Medulla oblongata (tissue), 1 donor: ENCODE results near the gene KRT1.

Experiments used
- DNase-seq: peaks from one replicate; pipeline ENCODE4 v3.0.0-alpha.2; 2015; ENCODE audit errors: extremely low spot score

The KRT1 gene

DNA sequence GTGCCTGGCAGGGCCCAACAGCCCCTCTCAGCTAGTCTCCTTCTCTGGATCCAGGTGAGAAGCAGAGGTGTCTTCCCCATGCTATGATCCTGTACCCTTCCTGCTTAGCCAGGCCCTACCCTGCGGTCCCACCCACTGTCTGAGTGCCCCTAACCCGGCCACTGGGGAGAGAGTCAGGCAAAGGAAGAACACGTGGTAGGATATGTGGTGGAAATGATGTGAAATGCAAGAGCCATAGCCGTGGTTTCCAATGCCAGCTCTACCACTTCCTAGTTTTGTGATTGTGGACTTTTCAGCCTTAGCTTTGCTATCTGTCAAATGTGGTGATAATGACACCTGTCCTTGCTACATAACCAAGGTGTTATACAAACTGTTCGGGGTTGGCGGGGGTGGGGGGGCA is 44.0 kb downstream of the KRT1 start:
- no peak for DNase-seq

- DNase-seq, result peak; percentile 84
These were observed 45.7 kb downstream of the KRT1 start for GRCh38 chr12:52634266-52635056.

DNA sequence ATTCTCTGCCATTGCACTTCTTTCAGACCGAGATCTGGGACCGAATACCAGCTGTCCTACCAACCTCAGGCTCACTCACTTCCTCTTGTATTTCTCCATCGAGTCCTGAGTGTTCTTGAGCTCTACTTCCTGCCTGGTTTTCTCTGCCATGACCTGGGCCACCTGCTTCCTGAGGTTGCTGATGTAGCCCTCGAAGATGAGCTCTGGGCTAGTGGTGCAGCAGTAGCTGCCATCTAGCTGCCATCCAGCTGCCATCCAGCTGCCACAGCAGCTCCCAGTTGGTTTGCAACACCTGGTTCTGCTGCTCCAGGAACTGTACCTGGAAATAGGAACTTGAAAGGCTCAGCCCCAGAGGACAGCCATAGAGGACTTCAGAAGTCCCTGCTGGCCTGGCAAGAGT is 46.8 kb downstream of the KRT1 start:
- DNase-seq, result no peak

- no peak for DNase-seq
These were observed 47.6 kb downstream of the KRT1 start for GRCh38 chr12:52632656-52633055.

DNA sequence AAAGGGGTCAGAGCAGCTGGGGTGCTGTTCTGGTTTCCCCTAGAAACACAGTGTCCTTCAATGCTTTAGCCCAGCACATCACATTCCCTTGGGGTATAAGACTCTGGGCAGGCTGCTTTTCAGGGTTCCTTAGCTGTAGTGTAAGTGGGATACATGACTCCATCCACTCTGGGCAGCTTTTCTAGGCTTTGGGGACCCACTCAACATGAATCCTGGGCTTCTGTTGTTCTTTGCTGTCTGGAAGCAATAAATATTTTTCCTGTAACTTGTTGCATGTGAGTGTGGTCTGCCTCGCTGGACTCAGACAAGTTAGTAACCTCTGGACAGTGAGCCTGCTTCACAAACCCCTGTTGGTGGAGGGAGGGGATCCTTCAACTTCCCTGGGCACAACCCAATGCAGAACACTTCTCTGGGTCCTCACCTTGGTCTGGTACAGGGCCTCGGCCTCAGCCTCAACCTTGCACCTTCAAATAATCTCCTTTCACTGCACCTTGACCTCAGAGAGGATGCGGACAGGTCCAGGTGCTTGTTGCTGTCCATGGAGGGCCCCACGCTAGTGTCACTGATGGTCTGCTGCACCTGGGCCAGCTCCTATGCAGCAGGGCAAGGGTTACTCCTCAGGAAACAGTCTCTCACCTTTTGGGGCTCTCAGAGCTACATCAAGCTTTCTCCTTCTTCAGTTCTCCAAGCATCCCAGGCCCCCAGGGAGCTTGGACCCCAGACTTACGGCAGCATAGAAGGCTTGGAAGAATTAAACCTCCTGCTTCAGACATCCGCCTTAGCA is 48.3 kb downstream of the KRT1 start:
- DNase-seq, result no peak

DNA sequence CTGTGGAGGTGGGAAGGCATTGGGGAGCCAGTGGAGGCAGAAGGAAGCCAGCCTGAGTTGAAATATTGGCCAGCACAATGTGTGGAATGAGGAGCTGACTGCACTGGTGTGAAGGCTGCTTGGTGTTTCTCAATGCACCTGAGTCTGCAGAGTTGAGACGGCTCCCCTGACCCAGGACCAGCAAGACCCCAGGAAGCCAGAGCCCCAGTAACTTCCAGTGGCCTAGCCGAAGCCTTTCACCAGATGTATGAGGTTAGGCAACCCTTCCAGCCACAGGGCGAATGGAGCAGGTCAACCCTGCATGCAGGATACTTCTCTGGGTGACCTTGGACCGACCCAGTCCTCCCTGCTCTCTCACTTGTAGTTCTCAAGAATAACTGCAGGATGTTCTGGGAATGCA is 48.9 kb downstream of the KRT1 start:
- DNase-seq, result no peak

DNA sequence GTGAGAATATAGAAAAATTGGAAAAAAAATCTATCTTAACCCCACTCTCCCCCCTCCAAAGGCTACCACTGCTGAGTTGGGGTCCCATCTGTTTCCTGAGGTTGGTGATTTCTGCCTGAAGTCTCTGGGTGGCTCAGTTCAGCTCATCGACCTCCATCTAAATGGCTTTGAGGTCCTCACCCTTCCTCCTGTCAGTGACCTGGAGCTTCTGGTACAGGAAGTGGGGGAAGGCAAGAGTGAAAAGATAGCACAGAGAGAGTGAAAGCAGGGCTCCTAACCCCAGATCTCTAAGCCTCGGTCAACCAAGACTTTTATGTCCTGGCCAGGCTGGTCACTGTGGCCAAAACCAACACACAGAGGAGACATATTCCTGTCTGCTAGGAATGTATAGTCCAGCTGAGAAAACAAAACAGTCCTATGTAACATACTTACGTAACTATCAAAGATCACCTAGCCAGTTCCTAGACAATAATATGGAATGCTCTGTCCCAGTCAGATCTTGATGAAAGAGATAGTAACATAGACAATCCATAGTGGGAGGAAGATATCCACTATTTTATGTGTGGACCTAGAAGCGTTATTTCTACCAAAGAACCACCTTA is 49.5 kb downstream of the KRT1 start:
- DNase-seq, result no peak

DNA sequence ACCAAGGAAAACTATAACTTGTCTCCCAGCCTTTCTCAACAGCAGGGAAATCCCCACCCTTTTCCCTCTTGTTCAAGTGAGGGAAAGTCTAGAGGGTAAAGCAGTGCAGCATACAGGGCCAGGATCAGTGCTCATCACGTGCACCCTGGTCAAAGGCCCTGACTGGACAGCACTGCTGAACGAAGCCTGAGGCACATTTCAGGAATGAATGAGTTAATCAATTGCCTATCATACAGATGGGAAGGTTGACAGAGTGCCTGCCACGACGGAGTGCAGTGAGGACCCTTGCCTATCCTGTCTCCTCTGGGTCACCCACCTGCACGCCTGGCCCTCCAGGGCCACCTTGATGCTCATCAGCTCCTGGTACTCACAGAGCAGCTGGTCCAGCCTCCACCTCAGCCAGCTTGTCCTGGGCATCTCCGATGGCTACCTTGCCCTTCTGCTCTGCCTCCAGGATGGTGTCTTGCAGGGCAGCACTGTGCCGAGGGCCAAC is 50.2 kb downstream of the KRT1 start:
- no peak for DNase-seq

DNA sequence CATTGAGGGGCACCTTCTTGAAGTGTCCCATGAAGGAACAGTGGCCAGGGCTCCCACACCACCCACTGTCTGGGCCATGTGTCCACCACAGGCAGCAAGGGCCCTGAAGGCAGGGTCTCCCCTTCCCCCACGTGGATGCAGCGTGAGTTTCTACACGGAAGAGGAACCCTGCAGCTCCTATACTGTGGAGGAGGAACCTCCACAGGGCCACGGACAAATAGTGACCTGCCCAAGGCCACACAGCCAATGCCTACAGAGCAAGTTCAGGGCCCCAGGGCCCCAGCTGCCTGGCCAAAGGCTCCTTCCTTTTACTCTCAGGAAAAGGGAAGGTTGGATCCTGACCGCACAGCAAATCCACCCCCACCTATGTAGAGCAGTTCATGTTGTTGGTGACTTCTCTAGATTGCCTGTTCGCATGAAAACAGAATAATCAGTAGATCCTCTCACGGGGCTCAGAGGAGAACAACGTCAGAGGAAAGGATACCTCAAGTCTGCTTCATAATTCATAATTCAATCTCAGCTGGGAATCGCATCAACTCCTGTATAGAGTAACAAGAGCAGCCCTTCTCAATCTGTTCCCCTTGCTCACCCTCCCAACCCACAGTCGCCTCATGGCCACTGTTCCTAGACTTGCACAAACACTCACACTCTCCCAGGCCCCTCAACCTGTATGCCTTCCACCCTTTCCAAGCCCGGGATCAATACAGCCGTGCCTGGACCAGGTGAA is 50.8 kb downstream of the KRT1 start:
- DNase-seq, result no peak

DNA sequence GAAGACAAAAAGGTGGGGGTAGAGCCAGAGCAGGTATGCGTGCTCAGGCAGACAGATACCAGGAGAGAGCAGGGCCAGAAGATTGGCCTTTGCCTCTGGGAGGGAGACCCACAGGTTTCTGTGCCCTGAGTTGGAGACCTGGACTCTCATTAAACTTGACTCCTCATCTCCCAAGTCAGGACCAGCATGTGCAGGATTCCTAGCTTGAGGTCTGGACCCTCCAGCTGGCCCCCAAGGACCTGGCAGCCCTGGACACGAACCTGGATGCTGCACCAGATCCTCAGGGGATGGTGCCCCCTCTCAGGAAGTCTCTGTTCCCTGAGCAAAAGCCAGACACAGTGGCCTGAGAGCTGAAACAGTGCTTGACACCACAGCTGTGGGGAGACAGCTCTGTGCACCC is 51.4 kb downstream of the KRT1 start:
- DNase-seq, result no peak

- no peak for DNase-seq
These were observed 52.1 kb downstream of the KRT1 start for GRCh38 chr12:52628111-52628507.

DNA sequence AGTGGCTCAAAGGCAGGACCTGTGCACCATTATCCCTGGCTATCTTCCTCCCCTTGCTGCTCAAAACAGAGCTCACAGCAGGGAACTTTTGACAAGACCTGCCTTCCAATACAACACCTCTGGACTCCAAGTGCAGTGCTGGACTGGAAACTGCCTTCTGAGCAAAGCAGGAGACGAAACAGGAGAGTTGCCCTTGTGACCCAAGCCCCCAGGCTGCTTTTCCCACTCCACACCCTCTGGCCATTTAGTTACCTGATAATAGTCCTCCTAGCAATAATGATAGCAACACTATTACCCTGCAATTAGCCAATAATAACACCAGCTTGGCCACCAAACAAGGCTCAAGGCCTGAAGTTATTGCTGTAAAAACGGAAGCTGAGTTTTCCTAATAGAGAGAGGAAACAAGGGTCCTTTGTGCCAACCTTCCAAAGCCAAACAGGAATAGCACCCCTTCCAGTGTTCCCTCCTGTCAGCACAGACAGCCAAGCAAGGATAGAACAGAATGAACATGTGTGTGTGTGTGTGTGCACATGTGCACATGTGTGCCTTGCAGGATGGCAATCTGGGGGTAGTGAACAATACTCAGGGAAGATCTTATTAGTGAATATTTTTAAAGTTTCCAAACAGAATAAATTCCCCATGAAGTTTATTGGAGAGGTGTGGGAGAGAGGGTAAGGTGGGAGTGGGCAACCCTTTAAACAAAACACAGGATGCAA is 52.7 kb downstream of the KRT1 start:
- no peak for DNase-seq
